ENCODE measurements around the gene MRPL49. TPM values are rescaled to one million over a fixed set of nuclear protein-coding genes. Genes with fewer than 3 reads are reported as not detected.

MRPL49 gene
- total and polyA plus RNA-seq, 2 of the 13 experiments (the other 11 are each of a cell fraction or from before 2014, with no cell fraction given), result 39.2 to 53.3 TPM

DNA sequence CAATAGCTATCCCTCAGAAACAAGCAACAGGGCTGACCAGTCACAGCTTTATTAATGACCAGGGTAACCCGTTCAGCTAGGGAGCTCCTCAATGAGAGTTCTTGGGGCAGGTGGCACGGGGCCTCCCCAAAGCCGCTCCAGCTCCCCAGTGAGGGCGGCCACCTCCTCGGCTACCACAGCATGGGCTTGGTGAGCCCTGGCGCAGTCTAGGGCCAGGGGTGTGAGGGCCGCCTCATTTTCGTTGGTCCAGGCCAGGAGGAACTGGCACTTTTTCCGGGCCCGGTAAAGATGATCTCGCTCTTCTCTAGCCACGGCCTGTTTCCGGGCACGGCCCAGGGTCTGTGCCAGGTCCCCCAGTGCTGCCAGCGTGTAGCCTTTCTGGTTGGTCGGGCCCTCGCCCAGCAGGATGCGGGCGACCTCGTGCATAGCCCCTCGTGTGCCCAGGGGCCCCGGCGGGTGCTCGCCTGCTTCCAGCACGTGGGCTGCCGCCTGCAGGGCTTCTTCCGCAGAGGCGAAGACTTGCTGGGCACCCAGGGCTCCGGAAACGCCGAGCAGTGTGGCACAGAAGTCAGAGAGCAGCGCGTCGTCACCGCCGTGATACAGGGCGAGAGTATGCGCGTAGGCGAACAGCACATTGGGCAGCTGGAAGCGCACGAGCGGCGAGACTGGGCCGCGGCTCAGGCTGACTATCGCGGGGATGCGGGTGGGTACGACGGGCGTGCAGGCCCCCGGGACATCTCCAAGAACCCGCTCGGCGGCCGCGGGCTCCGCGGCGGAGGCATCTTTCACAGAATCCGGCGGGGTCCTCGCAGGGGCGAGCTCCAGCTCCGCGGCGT is 5.5 kb upstream of the MRPL49 start (continued):
- TF ChIP-seq, protein P1, sequence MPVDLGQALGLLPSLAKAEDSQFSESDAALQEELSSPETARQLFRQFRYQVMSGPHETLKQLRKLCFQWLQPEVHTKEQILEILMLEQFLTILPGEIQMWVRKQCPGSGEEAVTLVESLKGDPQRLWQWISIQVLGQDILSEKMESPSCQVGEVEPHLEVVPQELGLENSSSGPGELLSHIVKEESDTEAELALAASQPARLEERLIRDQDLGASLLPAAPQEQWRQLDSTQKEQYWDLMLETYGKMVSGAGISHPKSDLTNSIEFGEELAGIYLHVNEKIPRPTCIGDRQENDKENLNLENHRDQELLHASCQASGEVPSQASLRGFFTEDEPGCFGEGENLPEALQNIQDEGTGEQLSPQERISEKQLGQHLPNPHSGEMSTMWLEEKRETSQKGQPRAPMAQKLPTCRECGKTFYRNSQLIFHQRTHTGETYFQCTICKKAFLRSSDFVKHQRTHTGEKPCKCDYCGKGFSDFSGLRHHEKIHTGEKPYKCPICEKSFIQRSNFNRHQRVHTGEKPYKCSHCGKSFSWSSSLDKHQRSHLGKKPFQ (CRISPR knock-in tag; IDR thresholded peaks at IDR 0.05; ENCODE audit: insufficient replicate concordance), result peak; percentile 4
- TF ChIP-seq, protein P2, sequence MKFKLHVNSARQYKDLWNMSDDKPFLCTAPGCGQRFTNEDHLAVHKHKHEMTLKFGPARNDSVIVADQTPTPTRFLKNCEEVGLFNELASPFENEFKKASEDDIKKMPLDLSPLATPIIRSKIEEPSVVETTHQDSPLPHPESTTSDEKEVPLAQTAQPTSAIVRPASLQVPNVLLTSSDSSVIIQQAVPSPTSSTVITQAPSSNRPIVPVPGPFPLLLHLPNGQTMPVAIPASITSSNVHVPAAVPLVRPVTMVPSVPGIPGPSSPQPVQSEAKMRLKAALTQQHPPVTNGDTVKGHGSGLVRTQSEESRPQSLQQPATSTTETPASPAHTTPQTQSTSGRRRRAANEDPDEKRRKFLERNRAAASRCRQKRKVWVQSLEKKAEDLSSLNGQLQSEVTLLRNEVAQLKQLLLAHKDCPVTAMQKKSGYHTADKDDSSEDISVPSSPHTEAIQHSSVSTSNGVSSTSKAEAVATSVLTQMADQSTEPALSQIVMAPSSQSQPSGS (CRISPR knock-in tag; IDR thresholded peaks at IDR 0.05), result no peak
- TF ChIP-seq ZNF205 (CRISPR knock-in tag; IDR thresholded peaks at IDR 0.05), result no peak
- TF ChIP-seq, protein P3, sequence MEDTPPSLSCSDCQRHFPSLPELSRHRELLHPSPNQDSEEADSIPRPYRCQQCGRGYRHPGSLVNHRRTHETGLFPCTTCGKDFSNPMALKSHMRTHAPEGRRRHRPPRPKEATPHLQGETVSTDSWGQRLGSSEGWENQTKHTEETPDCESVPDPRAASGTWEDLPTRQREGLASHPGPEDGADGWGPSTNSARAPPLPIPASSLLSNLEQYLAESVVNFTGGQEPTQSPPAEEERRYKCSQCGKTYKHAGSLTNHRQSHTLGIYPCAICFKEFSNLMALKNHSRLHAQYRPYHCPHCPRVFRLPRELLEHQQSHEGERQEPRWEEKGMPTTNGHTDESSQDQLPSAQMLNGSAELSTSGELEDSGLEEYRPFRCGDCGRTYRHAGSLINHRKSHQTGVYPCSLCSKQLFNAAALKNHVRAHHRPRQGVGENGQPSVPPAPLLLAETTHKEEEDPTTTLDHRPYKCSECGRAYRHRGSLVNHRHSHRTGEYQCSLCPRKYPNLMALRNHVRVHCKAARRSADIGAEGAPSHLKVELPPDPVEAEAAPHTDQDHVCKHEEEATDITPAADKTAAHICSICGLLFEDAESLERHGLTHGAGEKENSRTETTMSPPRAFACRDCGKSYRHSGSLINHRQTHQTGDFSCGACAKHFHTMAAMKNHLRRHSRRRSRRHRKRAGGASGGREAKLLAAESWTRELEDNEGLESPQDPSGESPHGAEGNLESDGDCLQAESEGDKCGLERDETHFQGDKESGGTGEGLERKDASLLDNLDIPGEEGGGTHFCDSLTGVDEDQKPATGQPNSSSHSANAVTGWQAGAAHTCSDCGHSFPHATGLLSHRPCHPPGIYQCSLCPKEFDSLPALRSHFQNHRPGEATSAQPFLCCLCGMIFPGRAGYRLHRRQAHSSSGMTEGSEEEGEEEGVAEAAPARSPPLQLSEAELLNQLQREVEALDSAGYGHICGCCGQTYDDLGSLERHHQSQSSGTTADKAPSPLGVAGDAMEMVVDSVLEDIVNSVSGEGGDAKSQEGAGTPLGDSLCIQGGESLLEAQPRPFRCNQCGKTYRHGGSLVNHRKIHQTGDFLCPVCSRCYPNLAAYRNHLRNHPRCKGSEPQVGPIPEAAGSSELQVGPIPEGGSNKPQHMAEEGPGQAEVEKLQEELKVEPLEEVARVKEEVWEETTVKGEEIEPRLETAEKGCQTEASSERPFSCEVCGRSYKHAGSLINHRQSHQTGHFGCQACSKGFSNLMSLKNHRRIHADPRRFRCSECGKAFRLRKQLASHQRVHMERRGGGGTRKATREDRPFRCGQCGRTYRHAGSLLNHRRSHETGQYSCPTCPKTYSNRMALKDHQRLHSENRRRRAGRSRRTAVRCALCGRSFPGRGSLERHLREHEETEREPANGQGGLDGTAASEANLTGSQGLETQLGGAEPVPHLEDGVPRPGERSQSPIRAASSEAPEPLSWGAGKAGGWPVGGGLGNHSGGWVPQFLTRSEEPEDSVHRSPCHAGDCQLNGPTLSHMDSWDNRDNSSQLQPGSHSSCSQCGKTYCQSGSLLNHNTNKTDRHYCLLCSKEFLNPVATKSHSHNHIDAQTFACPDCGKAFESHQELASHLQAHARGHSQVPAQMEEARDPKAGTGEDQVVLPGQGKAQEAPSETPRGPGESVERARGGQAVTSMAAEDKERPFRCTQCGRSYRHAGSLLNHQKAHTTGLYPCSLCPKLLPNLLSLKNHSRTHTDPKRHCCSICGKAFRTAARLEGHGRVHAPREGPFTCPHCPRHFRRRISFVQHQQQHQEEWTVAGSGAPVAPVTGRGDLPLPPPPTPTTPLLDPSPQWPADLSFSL (CRISPR knock-in tag; IDR thresholded peaks at IDR 0.05), result 0 out of 2 replicates have a peak, but pooled peaks have one; percentile 43
- 0 out of 2 replicates have a peak, but pooled peaks have one; percentile 14 for TF ChIP-seq ZSCAN9 (CRISPR knock-in tag; IDR thresholded peaks at IDR 0.05; ENCODE audit: borderline replicate concordance)
- TF ChIP-seq ZNF296 (CRISPR knock-in tag; conservative IDR thresholded peaks at IDR 0.05), result 0 out of 2 replicates have a peak, but pooled peaks have one; percentile 5
- TF ChIP-seq, protein P4, sequence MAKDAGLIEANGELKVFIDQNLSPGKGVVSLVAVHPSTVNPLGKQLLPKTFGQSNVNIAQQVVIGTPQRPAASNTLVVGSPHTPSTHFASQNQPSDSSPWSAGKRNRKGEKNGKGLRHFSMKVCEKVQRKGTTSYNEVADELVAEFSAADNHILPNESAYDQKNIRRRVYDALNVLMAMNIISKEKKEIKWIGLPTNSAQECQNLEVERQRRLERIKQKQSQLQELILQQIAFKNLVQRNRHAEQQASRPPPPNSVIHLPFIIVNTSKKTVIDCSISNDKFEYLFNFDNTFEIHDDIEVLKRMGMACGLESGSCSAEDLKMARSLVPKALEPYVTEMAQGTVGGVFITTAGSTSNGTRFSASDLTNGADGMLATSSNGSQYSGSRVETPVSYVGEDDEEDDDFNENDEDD (CRISPR knock-in tag; IDR thresholded peaks at IDR 0.05; ENCODE audit: borderline replicate concordance), result peak; percentile 54; the same call in 1 of the 2 replicates
- TF ChIP-seq ZNF605 (CRISPR knock-in tag; IDR thresholded peaks at IDR 0.05), result no peak
- no peak for TF ChIP-seq SIN3A (IDR thresholded peaks at IDR 0.05; ENCODE audit: borderline replicate concordance, low read depth, low read length)
- TF ChIP-seq MAZ (IDR thresholded peaks at IDR 0.05; ENCODE audit: borderline replicate concordance, low read depth, low read length), result no peak
- TF ChIP-seq MAZ (CRISPR knock-in tag; IDR thresholded peaks at IDR 0.05; ENCODE audit: low read depth), result no peak
- no peak for TF ChIP-seq GATA4 (IDR thresholded peaks at IDR 0.05; ENCODE audit: borderline replicate concordance, low read depth)
- no peak for TF ChIP-seq ARHGAP35 (CRISPR knock-in tag; IDR thresholded peaks at IDR 0.05; ENCODE audit: borderline replicate concordance)
- TF ChIP-seq KMT2B (CRISPR knock-in tag; IDR thresholded peaks at IDR 0.05), result no peak
- TF ChIP-seq ZNF816 (CRISPR knock-in tag; IDR thresholded peaks at IDR 0.05; ENCODE audit: borderline replicate concordance), result peak; percentile 22; the same call in 1 of the 2 replicates
- TF ChIP-seq ZNF160 (CRISPR knock-in tag; IDR thresholded peaks at IDR 0.05), result 0 out of 2 replicates have a peak, but pooled peaks have one; percentile 36
- no peak for TF ChIP-seq RARA (CRISPR knock-in tag; IDR thresholded peaks at IDR 0.05)
- no peak for TF ChIP-seq MEF2D (CRISPR knock-in tag; IDR thresholded peaks at IDR 0.05)

Data from HepG2 (cell line).